OCI-LY1 (cell line): ENCODE results near the gene SPPL3.

Experiments used
- CTCF ChIP-seq: fragments of 200-600 bp; sonication (generic), shearing (Covaris generic); IDR thresholded peaks from 2 replicates; pipeline ENCODE4 v1.5.1; 2017; ENCODE audit warnings: mild to moderate bottlenecking, antibody characterized with exemption, low read length, moderate library complexity, mixed read lengths
- EZH2 ChIP-seq: fragments of 200-600 bp; sonication (generic), shearing (Covaris generic); IDR thresholded peaks from 2 replicates; pipeline ENCODE4 v1.8.0; 2017; ENCODE audit warnings: borderline replicate concordance, mixed run types, mild to moderate bottlenecking, antibody characterized with exemption, low read length, moderate library complexity, mixed read lengths

- no peak for TF ChIP-seq CTCF
- no peak for TF ChIP-seq EZH2
These were observed 18.6 kb downstream of the SPPL3 start for GRCh38 chr12:120885521-120885920.
